Suprapubic skin (tissue), 4 donors: Measurements from ENCODE around the gene GRM7. TPM values are rescaled to one million over a fixed set of nuclear protein-coding genes. Genes with fewer than 3 reads are reported as not detected.
"Not testable (repeated sequence)": the region's sequence is repeated elsewhere in the genome, so short reads cannot be mapped to it uniquely, and the experiment has no call there.

ENCODE experiments used
- DNase-seq, 2 donors: peaks; one replicate each; pipeline ENCODE4 v3.0.0-alpha.2; 2019; ENCODE audit warnings: low spot score in 2 of 2
- H3K27ac ChIP-seq: fragments of 200-600 bp; sonication (generic); one replicate; pipeline ENCODE4 v1.5.1; 2019
- H3K27me3 ChIP-seq: fragments of 200-600 bp; sonication (generic); one replicate; pipeline ENCODE4 v1.5.1; 2019
- H3K36me3 ChIP-seq: fragments of 200-600 bp; sonication (generic); one replicate; pipeline ENCODE4 v1.5.1; 2019
- H3K4me1 ChIP-seq: fragments of 200-600 bp; sonication (generic); one replicate; pipeline ENCODE4 v1.5.1; 2019
- H3K4me3 ChIP-seq: fragments of 200-600 bp; sonication (generic); one replicate; pipeline ENCODE4 v1.5.1; 2019; ENCODE audit warnings: mild to moderate bottlenecking
- H3K9me3 ChIP-seq: fragments of 200-600 bp; sonication (generic); one replicate; pipeline ENCODE4 v1.5.1; 2019
- CTCF ChIP-seq, 2 donors: fragments of 200-600 bp in 1 of 2; fragments of 450-650 bp in 1 of 2; sonication (generic) in 1 of 2; IDR thresholded peaks; one replicate each; pipeline ENCODE4 v1.5.1; 2016 to 2019; ENCODE audit warnings: antibody characterized with exemption in 2 of 2, mild to moderate bottlenecking in 1 of 2, moderate library complexity in 1 of 2
- EP300 ChIP-seq: sonication (generic); formaldehyde crosslinking; IDR thresholded peaks from one replicate; pipeline ENCODE4 v1.6.1; 2017; ENCODE audit warnings: antibody characterized with exemption
- POLR2A ChIP-seq, 2 donors: fragments of 450-650 bp; IDR thresholded peaks; one replicate each; pipeline ENCODE4 v1.6.1; 2017; ENCODE audit warnings: antibody characterized with exemption in 2 of 2, mild to moderate bottlenecking in 2 of 2, moderate library complexity in 2 of 2
- POLR2AphosphoS5 ChIP-seq, 3 donors: sonication (generic); formaldehyde crosslinking; IDR thresholded peaks; one replicate each; pipeline ENCODE4 v1.6.1; 2017; ENCODE audit warnings: antibody characterized with exemption in 3 of 3
- WGBS: methylation state at CpG from one replicate; pipeline ENCODE4 v1.1.5; 2018; 5-methylcytosine and 5-hydroxymethylcytosine counted together
- total RNA-seq, 4 donors: library from RNA; depleted of rRNA; stranded (reverse); fragments of >200 nt; gene quantifications; one replicate each; pipeline ENCODE4 v1.1.0, GENCODE V29; 2016

Gene GRM7
- total RNA-seq, 4 donors from 2014 or later, result 0.21 to 0.48 TPM; not detected in 2

- TF ChIP-seq CTCF (IDR thresholded peaks at IDR 0.05) (no peak), POLR2AphosphoS5 (IDR thresholded peaks at IDR 0.05) (no peak), EP300 (no peak), POLR2A (IDR thresholded peaks at IDR 0.05) (no peak)
These were observed 61.0 kb downstream of the GRM7 start for GRCh38 chr3:6921876-6922275.

GRCh38 chr3:6928064-6928463 is 67.1 kb downstream of the GRM7 start:
- Histone ChIP-seq H3K27ac (no peak overlapping the region), H3K4me3 (no peak overlapping the region), H3K9me3 (no peaks in the 10 kb centered on the region), H3K36me3 (no peaks in the 10 kb centered on the region), H3K4me1 (no peaks in the 10 kb centered on the region), H3K27me3 (no peaks in the 10 kb centered on the region)
- 49% methylated on average over 2 of the region's 2 CpGs for WGBS
- TF ChIP-seq CTCF (IDR thresholded peaks at IDR 0.05), result no peak
- no peak for TF ChIP-seq POLR2A (IDR thresholded peaks at IDR 0.05)
- TF ChIP-seq POLR2AphosphoS5 (IDR thresholded peaks at IDR 0.05), result no peak
- TF ChIP-seq EP300, result no peak
- no peak for DNase-seq

More at GRCh38 chr3:6921876-6922275, 61.0 kb downstream of the GRM7 start:
- no peak overlapping the region for H3K4me3 ChIP-seq
- no peaks in the 10 kb centered on the region for H3K27me3 ChIP-seq
- H3K36me3 ChIP-seq, result no peaks in the 10 kb centered on the region
- WGBS, result 67% methylated on average over 8 of the region's 8 CpGs
- H3K9me3 ChIP-seq, result no peaks in the 10 kb centered on the region
- no peaks in the 10 kb centered on the region for H3K4me1 ChIP-seq
- H3K27ac ChIP-seq, result no peak overlapping the region
- DNase-seq, result no peak

- 68% methylated on average over 2 of the region's 2 CpGs for WGBS
These were observed 69.0 kb downstream of the GRM7 start for GRCh38 chr3:6929918-6930317.

GRCh38 chr3:6935418-6935817 is 74.5 kb downstream of the GRM7 start:
- not testable (repeated sequence) for H3K36me3 ChIP-seq, H3K9me3 ChIP-seq, H3K27ac ChIP-seq, DNase-seq, H3K4me3 ChIP-seq, H3K4me1 ChIP-seq, H3K27me3 ChIP-seq
- WGBS, result 96% methylated on average over 2 of the region's 2 CpGs

More at GRCh38 chr3:6929918-6930317, 69.0 kb downstream of the GRM7 start:
- no peaks in the 10 kb centered on the region for H3K4me1 ChIP-seq
- TF ChIP-seq POLR2A (IDR thresholded peaks at IDR 0.05) (no peak), EP300 (no peak), POLR2AphosphoS5 (IDR thresholded peaks at IDR 0.05) (no peak), CTCF (IDR thresholded peaks at IDR 0.05) (no peak)
- no peaks in the 10 kb centered on the region for H3K36me3 ChIP-seq
- H3K27me3 ChIP-seq, result no peaks in the 10 kb centered on the region
- H3K4me3 ChIP-seq, result no peak overlapping the region
- H3K9me3 ChIP-seq, result no peaks in the 10 kb centered on the region
- DNase-seq, result no peak
- no peak overlapping the region for H3K27ac ChIP-seq

GRCh38 chr3:6935970-6936369 is 75.1 kb downstream of the GRM7 start:
- Histone ChIP-seq H3K4me1 (no peaks in the 10 kb centered on the region), H3K4me3 (no peak overlapping the region), H3K9me3 (no peaks in the 10 kb centered on the region), H3K36me3 (no peaks in the 10 kb centered on the region), H3K27me3 (no peaks in the 10 kb centered on the region), H3K27ac (no peak overlapping the region)
- no peak for DNase-seq
- 95% methylated on average over 2 of the region's 2 CpGs for WGBS
- TF ChIP-seq POLR2A (IDR thresholded peaks at IDR 0.05) (no peak), EP300 (no peak), CTCF (IDR thresholded peaks at IDR 0.05) (no peak), POLR2AphosphoS5 (IDR thresholded peaks at IDR 0.05) (no peak)

GRCh38 chr3:6962801-6963200 is 101.9 kb downstream of the GRM7 start:
- Histone ChIP-seq H3K4me1 (no peaks in the 10 kb centered on the region), H3K27ac (no peak overlapping the region), H3K36me3 (no peaks in the 10 kb centered on the region), H3K9me3 (no peaks in the 10 kb centered on the region), H3K27me3 (no peaks in the 10 kb centered on the region), H3K4me3 (no peak overlapping the region)
- TF ChIP-seq POLR2AphosphoS5 (IDR thresholded peaks at IDR 0.05) (no peak), EP300 (no peak), CTCF (IDR thresholded peaks at IDR 0.05) (no peak), POLR2A (IDR thresholded peaks at IDR 0.05) (no peak)
- no peak for DNase-seq
